HL-60/S4 (cell line): Measurements from ENCODE around the gene ENDOV.

Experiments
- in situ Hi-C: fragments of 300-500 bp; cut with MboI; formaldehyde crosslinking; loops from 2 replicates; pipeline ENCODE4 v1.14.3; 2022; ENCODE audit warnings: low sequenced_read_pairs

The ENDOV gene

DNA sequence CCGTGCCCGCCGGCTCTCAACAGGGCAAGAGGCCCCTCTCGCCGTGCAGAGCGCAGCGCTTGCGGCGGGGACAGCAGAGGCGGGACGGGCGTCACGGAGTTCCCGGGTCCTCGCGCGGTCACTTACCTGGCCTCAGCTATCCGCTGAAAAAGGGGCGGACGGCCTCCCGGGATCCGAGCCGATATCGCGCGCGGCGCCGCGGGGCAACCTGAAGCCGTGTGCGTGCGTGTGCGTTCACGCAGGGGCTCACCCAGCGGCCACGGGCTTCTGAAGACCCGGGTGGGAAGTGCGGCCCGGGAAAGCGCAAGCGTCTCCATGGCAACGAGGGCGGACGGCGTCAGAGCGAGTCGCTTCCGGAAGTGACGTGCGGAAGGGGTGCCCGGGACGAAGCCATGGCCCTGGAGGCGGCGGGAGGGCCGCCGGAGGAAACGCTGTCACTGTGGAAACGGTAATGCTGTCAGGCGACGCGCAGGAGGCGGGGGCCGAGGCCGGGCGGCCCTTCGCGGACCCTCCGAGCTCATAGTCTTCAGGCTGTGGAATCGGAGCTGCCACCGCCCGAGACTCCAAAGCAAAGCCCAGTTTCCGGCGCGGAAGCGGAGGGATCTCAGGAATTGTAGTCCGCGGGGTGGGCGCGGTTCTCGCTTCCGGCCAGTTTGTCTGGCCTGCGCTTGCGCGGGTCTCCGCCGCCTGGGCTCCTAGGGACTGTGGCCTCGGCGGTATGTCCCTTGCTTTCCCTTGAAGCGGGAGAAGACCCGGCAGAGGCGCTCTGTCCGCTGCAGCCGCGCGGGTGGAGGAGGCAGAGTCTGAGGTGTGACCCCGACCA, at the start of gene ENDOV:
Gene ENDOV (plus strand): TSS at position 365 of the 823 bp plus-strand sequence. CDS start 28 bp downstream, at position 393.
- in situ Hi-C loops: no loop called here

DNA sequence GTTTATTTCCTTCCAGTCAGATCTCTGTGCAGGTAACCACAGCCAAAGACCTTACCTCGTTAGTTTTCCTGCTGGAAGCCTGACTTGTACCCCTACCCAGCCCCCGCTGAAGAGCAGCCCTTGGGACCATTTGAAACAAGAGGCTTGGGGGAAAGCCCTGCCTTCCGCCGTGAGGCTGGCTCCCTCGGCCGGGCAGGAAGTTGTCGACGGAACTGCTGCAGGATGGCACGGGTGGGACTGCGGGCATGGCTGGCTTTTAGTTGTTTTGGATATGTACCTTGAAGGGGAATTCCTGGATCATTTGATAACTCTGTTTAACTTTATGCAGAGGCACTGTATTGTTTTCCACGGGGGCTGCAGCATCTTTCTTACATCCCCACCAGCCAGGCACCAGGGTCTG, 49.0 kb upstream of the ENDOV start:
- in situ Hi-C loops: loop anchor here (10.0 kb wide), 1 partner anchor 171 kb away; no protein-coding TSS in a partner anchor

DNA sequence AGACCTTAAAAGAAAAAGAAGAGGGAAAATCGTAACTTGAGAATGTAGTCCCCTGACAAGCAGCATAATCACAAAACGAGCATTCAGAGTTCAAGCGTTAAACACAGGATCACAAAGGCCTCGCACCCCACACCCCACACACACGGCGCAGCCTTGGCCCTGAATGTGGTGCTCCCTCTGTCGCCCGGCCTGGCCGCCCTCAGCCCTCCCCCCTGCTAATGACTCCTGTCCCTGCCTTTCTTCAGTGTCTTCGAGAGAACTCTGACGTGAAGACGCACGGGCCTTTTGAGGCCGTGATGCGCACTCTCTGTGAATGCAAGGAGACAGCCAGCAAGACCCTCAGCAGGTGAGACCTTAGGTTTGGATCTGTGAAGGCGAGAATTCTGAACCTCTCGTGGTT, 47.5 kb upstream of the ENDOV start:
- in situ Hi-C loops: loop anchor here (10.0 kb wide), 1 partner anchor 173 kb away; no protein-coding TSS in a partner anchor

DNA sequence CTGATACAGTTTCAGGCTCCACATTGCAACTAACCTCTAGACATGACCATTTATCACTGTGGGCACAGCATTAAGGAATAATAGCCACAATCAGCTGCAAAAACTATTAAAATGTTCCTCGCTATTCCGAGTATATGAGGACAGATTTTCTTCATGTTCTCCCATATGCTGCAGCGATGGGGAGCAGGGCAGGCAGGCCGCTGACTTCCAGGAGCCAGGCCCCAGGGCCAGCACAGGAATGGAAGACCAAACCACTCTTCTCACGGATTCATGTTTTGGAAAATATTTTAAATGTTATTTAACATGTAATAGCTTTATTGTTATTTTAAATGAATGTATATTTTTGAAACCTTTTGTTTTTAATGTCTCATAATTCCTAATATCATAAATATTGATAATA, 43.8 kb upstream of the ENDOV start:
- in situ Hi-C loops: no loop called here

DNA sequence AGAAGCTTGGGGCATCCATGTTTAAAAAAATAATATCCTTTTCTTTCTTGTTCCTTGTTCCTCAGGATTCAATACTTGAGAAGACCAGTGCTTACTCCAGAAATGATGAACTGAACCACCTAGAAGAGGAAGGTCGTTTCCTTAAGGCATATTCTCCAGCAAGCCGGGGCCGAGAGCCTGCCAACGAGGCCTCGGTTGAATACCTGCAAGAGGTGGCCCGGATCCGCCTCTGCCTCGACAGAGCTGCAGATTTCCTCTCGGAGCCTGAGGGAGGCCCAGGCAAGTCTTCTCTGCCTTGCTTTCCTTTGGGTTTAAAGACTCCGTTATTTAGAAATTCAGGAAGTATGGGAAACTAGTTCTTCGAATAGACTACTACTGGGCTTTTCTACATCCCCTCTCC, 42.5 kb upstream of the ENDOV start:
- in situ Hi-C loops: no loop called here

DNA sequence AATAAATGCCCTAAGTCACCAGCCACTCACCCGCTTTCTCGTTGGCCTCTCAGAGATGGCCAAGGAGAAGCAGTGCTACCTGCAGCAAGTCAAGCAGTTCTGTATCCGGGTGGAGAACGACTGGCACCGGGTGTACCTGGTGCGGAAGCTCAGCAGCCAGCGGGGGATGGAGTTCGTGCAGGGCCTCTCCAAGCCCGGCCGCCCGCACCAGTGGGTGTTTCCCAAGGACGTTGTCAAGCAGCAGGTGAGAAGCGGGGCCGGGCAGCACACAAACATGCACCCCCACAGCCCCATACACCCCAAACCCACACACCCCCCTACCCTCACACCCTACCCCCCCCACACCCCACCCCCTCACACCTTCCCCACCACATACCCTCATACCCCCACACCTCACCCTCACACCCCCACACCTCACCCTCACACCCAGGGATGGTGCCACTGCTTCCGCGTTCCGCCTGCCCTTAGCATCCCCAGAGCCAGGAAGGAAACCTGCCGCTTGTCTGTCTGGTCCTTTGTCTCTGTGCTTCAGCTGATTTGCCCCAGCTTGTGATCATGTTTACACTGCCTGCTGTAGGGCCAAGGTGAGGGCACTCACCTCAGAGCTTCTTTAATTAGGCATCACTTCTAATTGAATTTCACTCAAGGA, 41.9 kb upstream of the ENDOV start:
- in situ Hi-C loops: no loop called here

DNA sequence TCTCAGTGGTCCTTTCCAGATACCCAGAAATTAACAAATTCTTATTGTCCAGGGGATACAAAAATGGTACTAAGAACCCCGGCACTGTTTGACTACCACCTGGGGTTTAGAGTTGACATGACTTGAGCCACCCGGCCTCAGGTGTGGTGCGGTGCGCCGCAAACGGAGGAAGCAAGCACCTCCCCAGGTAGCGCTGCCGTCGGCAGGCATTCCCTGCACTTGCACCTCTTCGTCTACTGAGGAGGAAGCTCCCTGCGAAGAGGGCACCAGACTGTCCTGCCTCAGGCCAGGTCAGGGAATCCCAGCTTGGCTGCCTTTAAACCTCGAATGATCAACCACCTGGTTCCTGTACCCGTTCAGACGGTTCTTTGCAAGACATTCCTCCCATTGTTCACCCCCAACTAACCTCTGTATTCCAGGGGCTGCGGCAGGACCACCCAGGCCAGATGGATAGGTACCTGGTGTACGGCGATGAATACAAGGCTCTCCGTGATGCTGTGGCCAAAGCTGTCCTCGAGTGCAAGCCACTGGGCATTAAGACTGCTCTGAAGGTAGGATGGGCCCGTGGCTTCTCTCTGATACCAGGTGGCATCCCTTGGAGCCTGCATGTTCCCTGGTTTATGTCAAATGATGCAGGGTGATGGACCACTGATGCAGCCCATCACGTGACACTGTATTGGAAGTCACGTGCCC, 40.8 kb upstream of the ENDOV start:
- in situ Hi-C loops: no loop called here

DNA sequence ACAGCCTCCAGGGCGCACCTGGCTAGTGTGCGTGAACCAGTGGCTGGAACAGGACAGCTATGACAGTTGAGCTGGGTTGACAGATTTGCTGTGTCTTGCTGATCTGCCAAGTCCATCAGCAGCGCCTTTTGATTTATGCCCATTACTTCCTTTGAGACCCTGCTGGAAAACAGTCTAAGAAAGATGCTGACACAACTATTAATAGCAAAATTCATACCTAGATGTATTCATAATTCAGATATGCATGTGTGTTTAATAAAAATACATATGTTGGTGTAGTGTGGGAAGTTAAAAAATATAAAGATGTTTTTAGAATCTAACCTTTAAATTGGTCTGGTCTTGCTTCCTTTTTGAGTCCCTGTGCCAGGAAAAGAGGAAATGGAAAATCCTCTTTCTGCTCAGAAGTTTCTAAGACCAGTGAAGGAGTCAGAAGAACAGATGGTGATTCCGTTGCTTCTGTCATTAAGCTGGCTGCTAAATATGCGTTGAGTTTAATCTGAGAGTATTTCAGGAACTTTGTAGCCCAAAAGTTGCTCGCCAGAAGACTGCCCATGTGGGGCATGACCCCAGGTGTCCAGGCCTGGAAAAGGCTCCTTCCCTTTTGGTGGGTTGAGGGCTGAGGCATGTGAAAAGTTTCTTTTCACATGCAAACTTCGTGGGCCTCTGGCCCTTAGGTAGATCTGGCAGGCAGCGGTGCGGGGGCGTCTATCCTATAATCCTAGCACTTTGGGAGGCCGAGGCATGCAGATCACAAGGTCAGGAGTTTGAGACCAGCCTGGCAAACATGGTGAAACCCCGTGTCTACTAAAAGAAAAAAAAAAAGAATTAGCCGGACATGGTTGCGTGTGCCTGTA, 40.0 kb upstream of the ENDOV start:
- in situ Hi-C loops: no loop called here

DNA sequence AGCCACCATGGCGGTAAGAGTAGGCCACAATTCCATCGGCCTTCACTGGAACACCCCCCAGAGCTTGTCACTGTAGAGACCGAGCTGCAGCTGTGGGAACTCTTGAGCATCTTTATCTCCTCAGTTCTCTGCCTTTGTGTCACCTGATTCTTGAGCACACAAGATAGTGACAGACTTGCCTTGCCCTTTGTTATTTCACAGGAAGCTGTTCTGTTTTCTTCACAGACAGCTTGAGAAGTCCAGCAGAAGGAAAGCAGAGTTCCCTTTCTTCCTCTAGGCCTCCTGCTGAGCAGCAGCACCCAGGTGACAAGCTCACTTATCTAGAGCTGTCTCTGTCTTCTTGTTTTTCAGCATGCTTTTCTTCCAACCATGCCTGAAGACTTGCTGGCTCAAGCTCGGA, 38.4 kb upstream of the ENDOV start:
- in situ Hi-C loops: no loop called here

DNA sequence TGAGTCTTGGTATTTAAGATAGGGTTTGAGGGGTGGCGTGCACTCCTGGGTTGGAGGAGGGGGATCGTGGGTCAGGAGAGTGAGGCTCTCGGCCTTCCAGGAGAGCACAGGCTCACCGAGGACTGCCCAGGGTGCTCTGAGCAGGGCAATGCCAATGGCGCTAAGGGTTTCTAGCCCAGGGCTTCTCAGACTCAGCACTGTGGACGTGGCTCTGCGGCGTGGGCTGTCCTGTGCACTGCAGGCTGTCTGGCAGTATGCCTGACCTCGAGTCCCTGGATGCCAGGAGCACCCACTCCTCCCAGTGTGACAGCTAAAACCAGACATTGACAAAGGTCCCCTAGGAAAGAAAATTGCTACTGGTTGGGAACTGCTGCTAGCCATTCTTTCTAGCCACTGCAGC, 37.2 kb upstream of the ENDOV start:
- in situ Hi-C loops: no loop called here

DNA sequence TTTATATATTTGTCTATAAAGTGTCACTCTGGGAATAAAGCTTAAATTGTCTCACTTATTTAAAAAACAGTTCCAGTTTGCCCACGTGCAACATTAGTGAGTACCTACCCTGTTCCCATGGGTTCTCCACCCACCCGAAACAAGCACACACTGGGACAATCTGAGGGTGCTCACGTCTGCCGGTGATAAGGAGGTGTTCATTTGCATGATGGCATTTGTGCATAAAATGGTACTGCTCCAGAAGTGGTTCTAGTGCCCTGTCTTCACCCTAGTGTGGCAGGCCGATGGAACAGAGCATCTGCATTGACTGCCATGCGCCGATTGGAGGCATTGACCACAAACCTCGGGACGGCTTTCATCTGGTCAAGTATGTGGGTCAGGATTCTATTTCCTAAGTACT, 35.6 kb upstream of the ENDOV start:
- in situ Hi-C loops: no loop called here

DNA sequence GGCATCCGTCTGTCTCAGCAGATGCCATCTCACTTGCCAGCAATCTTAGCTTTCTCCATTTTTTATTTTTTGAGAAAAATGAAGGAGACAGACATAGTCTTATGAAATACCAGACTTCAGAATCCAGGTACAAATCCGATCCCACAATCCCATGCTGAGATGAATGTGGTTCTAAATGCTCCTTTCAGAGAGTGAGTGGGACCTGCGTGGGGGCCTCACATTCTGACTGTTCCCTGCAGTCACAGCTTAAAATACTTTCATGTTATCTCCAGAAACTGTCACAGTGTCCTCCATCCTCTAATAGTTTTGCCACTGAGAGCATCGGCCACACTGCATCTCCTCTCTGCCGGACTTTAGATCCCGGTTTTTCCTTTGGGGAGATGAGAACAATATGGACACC, 34.9 kb upstream of the ENDOV start:
- in situ Hi-C loops: no loop called here

DNA sequence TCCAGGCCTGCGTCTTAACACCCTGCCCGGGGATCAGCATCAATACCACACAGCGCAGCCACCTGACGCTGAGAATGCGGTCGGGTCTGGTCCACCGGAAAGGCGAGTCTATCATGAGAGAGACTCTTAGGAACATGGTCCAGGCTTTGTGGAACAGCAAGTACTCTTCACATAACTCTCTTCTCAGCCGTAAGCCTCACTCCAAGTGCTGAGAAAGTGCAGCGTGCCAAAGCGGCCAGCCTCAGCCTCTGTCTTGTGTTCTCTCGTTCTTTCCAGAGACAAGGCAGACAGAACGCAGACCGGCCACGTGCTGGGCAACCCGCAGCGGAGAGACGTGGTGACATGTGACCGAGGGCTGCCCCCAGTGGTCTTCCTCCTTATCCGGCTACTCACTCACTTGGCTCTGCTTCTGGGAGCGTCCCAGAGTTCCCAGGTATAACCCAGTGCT, 34.4 kb upstream of the ENDOV start:
- in situ Hi-C loops: no loop called here

DNA sequence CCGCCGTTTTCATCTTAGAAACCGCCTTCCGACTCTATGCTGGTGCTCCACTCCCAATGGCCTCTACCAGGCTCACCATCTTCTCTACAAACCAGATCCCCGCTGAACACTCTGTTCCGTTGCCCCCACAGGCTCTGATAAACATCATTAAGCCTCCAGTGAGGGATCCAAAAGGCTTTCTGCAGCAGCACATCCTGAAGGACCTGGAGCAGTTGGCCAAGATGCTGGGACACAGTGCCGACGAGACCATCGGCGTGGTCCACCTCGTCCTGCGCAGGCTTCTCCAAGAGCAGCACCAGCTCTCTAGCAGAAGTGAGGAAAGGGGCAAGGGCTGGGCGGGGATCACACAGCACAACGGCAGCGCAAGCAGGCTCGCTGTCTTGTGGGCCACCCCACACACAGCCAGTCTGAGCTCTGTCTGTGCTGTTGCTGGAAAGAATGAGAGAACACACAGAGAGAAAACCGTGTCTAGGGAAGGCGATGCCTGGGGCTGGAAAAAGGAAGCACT, 33.5 kb upstream of the ENDOV start:
- in situ Hi-C loops: no loop called here

DNA sequence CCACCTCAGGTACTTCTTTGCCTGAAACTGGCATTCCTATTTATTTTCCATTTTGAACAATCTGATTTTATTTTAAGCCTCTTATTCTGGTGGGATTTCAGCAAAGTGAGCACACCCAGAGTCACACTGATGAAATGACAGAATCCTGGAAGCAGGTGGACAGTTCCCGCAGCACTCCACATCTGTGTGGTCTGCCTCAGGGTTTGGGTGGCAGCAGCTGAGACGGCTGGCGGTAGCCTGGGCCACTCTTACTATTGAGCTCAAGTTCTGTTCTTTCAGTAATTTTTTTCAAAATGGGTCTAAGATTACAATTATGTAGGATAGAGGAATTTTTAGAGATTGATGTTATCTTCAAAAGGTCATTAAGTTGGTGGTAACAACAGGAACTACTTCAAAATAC, 32.5 kb upstream of the ENDOV start:
- in situ Hi-C loops: no loop called here

DNA sequence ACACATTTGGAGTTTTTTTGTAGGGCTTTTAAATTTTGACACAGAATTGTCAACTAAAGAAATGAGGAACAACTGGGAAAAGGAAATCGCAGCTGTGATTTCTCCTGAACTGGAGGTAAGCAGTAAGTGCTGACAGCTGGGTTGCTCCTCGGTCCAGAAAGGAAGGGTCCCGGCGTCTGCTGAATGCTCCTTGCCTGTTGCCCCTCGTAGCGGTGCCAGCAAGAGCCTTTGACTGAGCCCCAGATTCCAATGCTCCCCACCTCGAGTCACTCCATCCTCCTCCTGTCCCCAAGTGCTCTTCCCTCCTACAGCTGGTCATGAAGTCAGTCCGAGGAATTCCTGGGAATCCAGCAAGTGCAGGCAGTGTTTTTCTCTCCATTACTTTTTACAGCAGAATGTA, 32.0 kb upstream of the ENDOV start:
- in situ Hi-C loops: no loop called here

DNA sequence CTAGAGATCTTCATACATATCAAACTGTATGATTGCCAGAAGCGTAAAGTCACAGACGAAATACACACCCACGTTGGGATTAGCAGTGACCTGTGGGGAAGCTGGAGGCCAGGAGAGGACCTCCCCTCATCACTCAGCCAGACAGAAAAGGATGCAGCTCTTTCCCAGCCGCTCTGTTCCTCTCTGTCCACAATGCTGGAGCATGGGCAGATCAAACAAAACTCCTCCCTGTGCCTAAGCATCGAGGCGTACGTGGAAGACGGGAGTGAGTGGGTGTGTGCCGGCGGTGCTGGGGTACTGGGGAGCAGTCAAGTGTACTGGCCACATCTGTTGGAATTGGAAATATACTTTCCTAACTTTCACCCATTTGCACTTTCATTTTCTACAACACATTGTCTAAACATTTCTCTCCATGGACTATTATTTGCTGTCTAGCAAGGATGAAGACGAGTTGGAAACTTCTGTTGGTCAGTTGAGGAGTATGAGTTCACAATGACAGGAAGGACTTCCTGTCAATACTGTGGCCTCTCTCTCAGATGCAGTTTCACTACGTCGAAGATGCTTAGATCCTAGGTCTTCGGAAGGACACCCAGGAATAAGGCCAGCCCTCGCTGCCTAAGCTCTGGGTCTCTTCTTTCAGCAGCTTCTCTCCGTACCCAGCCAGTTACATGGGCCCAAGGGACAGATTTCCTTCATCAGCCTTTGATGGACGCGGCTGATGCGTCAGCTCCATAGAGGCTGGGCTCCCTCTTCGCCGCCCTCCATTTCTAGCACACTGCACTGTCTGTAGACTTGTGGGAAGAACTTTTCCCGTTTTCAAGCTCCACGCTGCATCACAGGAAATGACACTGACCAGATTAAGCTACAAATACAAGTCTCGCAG, 30.6 kb upstream of the ENDOV start:
- in situ Hi-C loops: no loop called here

DNA sequence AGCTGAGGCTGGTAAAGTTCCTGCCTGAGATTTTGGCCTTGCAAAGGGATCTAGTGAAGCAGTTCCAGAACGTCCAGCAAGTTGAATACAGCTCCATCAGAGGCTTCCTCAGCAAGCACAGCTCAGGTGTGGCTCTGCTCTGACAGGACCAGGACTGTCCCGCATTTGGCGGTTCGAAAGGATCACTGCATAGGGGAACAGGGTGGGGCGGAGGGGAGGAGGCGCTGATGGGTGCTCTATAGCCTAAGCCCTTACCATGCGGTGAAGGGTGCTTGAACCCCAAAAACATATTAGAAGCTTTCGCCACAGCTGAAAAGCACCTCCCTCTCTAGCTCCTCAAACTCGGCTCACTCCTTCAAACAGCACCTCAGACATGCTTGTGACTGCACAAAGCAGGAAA, 29.9 kb upstream of the ENDOV start:
- in situ Hi-C loops: no loop called here

DNA sequence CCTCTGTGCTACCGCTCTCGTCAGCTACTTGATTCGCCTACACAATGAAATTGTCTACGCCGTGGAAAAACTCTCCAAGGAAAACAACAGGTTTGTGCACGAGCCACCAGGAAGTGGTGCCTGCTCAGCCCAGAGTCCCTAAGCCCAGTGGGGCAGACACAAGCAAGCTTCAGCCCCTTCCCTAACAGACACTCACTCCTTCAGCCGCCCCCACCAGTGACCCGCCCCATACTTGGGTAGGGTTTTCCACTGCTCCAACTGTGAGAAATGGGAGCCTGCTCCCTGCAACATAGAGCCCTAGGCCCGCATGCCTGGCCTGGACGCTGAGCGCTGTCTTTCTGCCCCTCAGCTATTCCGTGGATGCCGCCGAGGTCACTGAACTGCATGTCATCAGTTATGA, 28.6 kb upstream of the ENDOV start:
- in situ Hi-C loops: no loop called here

DNA sequence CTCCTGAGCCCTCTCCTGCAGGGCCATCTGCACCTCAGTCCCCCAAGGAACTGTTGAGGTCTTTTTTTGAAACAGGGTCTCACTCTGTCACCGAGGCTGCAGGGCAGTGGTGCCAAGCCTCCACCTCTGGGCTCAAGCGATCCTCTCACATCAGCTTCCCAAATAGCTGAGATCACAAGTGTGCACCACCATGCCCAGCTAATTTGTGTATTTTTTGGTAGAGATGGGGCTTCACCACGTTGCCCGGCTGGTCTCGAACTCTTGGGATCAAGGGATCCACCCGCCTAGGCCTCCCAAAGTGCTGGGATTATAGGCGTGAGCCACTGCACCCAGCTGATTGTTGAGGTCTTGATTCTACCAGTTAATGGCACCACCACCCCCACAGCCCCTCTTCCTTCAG, 27.9 kb upstream of the ENDOV start:
- in situ Hi-C loops: no loop called here
